DND-41 (cell line): ENCODE measurements around the gene PCNX1.

Source experiments
- CTCF ChIP-seq: IDR thresholded peaks from 2 replicates; pipeline ENCODE4 v1.5.1; 2012; ENCODE audit warnings: borderline replicate concordance, low read length, moderate library complexity, mild to moderate bottlenecking; ENCODE audit not compliant: poor library complexity, severe bottlenecking; ENCODE audit errors: extremely low read depth
- EZH2 ChIP-seq: IDR thresholded peaks from 3 replicates; pipeline ENCODE4 v1.6.1; 2012; ENCODE audit warnings: borderline replicate concordance, low read depth, mild to moderate bottlenecking, moderate library complexity, low read length, inconsistent platforms; ENCODE audit not compliant: severe bottlenecking

- TF ChIP-seq CTCF (no peak), EZH2 (no peak)
These were observed 81.2 kb downstream of the PCNX1 start for GRCh38 chr14:70988452-70988851.
